ENCODE data around the gene HID1.

- TF ChIP-seq EP300 (IDR thresholded peaks at IDR 0.05) (no peak), CTCF (IDR thresholded peaks at IDR 0.05) (peak; percentile 11; the same call in 1 of the 3 replicates), POLR2A (IDR thresholded peaks at IDR 0.05; ENCODE audit: low read length) (peak; percentile 94), NR3C1 (IDR thresholded peaks at IDR 0.05) (no peak), BHLHE40 (IDR thresholded peaks at IDR 0.05; ENCODE audit: low read depth, low read length) (no peak), RAD21 (conservative IDR thresholded peaks at IDR 0.05 in 1 of 2, IDR thresholded peaks at IDR 0.05 in 1 of 2) (peak in 1 of 2 experiments; percentile 33; a peak in 1 of 5 replicates), TFCP2L1 (CRISPR knock-in tag; IDR thresholded peaks at IDR 0.05) (no peak), SMC3 (IDR thresholded peaks at IDR 0.05) (peak; percentile 23; the same call in 1 of the 3 replicates), ZFP36 (IDR thresholded peaks at IDR 0.05; ENCODE audit: borderline replicate concordance, partially characterized antibody) (no peak), FOSL2 (IDR thresholded peaks at IDR 0.05) (no peak), FOSL2 (CRISPR knock-in tag; IDR thresholded peaks at IDR 0.05) (0 out of 2 replicates have a peak, but pooled peaks have one; percentile 15), CEBPB (IDR thresholded peaks at IDR 0.05) (no peak)
Observed at GRCh38 chr17:74981979-74982662, 9.6 kb upstream of the HID1 start.

Data from A549 (cell line).